ENCODE measurements around the gene AP5S1. TPM values are rescaled to one million over a fixed set of nuclear protein-coding genes. Genes with fewer than 3 reads are reported as not detected.

Gene AP5S1
- total and polyA plus RNA-seq, 9 of the 15 experiments (the other 6 are each of a cell fraction or from before 2014, with no cell fraction given), result 2.6 to 8.8 (median 4.4) TPM

DNA sequence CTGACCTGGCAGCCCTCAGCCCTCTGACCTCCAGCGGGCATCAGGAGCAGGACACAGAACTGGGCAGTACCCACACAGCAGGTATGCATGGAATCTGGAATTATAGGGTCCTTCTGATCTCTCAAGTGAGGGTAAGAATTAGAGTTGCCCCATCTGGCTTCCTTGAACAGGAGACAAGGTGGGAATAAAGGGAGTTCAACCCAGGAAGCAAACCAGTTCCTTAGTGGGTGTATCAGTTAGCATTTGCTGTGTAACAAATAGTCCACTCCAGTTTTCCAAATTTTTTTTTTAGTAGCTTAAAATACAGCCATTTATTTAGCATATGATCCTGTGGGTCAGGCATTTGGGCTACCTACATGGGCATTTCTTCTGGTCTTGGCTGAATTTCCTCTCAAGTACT is 42.0 kb downstream of the AP5S1 start:
- H3K9ac ChIP-seq (ENCODE audit: insufficient read depth in 1 of 2, low read depth in 2 of 2, low read length in 2 of 2), result no peak overlapping the region
- peaks cover 4% of the 10 kb centered on the region; the same call in 1 of the 2 replicates for H3K9me3 ChIP-seq (replicated peaks; ENCODE audit: control insufficient read depth, insufficient read depth, low read depth, low read length)
- intact Hi-C loops (cut with micrococcal nuclease), result no loop called here
- DNase-seq (ENCODE audit: extremely low read depth in 1 of 4, low spot score in 3 of 4) (no peak), FAIRE-seq (no peak), ATAC-seq (no peak)
- H3K4me3 ChIP-seq, result no peak overlapping the region
- ChIA-PET POLR2A (no interaction called here), CTCF (ENCODE audit: low intra/inter-chr PET ratio) (no interaction called here)
- H3K27ac ChIP-seq (ENCODE audit: extremely low read depth, low read depth, low read length), result no peak overlapping the region
- no peaks in the 10 kb centered on the region for H3K79me2 ChIP-seq (ENCODE audit: control insufficient read depth, insufficient read depth, low read length)
- peaks cover 2% of the 10 kb centered on the region for H3K9me1 ChIP-seq (ENCODE audit: control insufficient read depth, insufficient read depth, low read length)
- in situ Hi-C loops (cut with MboI), result no loop called here
- H3K27me3 ChIP-seq (ENCODE audit: control insufficient read depth in 2 of 2, insufficient read depth in 2 of 2, low read length in 2 of 2), result no peaks in the 10 kb centered on the region; a peak in 1 of 5 replicates
- 100% methylated on average over 1 of the region's 1 CpG for WGBS (ENCODE audit: insufficient coverage, low coverage, missing lambda C conversion rate)
- no TSS peak for BruUV-seq (replicated peaks)
- H4K20me1 ChIP-seq (replicated peaks; ENCODE audit: control insufficient read depth, insufficient read depth, low read length), result no peaks in the 10 kb centered on the region
- H3K4me2 ChIP-seq (ENCODE audit: insufficient read depth, low read length), result no peak overlapping the region
- H3K36me3 ChIP-seq (ENCODE audit: control insufficient read depth, insufficient read depth, low read length), result peaks cover 74% of the 10 kb centered on the region
- no peak overlapping the region for H2AFZ ChIP-seq (ENCODE audit: low read depth, low read length)
- H3K4me1 ChIP-seq (replicated peaks in 1 of 2; ENCODE audit: control insufficient read depth in 2 of 2, insufficient read depth in 2 of 2, low read length in 2 of 2), result peaks cover 0 to 3% of the 10 kb centered on the region in 2 experiments; a peak in 1 of 5 replicates
- TF ChIP-seq, protein P1, sequence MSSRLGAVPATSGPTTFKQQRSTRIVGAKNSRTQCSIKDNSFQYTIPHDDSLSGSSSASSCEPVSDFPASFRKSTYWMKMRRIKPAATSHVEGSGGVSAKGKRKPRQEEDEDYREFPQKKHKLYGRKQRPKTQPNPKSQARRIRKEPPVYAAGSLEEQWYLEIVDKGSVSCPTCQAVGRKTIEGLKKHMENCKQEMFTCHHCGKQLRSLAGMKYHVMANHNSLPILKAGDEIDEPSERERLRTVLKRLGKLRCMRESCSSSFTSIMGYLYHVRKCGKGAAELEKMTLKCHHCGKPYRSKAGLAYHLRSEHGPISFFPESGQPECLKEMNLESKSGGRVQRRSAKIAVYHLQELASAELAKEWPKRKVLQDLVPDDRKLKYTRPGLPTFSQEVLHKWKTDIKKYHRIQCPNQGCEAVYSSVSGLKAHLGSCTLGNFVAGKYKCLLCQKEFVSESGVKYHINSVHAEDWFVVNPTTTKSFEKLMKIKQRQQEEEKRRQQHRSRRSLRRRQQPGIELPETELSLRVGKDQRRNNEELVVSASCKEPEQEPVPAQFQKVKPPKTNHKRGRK (tag; IDR thresholded peaks at IDR 0.05), result no peak
- TF ChIP-seq ZNF780A (CRISPR knock-in tag; IDR thresholded peaks at IDR 0.05) (no peak), TRIM28 (IDR thresholded peaks at IDR 0.05) (peak; percentile 16; the same call in 1 of the 2 replicates), XRCC4 (IDR thresholded peaks at IDR 0.05; ENCODE audit: extremely low read depth, insufficient read depth, insufficient read length) (no peak), HEY1 (CRISPR knock-in tag; IDR thresholded peaks at IDR 0.05; ENCODE audit: borderline replicate concordance) (no peak), POLR2G (IDR thresholded peaks at IDR 0.05; ENCODE audit: low read depth, low read length) (no peak), BDP1 (IDR thresholded peaks at IDR 0.05; ENCODE audit: insufficient read depth, insufficient read length) (no peak), SP2 (IDR thresholded peaks at IDR 0.05; ENCODE audit: extremely low read depth, low read depth, low read length, poor library complexity, severe bottlenecking) (no peak), STAG1 (CRISPR knock-in tag; IDR thresholded peaks at IDR 0.05; ENCODE audit: borderline replicate concordance) (no peak), NUFIP1 (IDR thresholded peaks at IDR 0.05; ENCODE audit: partially characterized antibody) (no peak)
- TF ChIP-seq, protein P2, sequence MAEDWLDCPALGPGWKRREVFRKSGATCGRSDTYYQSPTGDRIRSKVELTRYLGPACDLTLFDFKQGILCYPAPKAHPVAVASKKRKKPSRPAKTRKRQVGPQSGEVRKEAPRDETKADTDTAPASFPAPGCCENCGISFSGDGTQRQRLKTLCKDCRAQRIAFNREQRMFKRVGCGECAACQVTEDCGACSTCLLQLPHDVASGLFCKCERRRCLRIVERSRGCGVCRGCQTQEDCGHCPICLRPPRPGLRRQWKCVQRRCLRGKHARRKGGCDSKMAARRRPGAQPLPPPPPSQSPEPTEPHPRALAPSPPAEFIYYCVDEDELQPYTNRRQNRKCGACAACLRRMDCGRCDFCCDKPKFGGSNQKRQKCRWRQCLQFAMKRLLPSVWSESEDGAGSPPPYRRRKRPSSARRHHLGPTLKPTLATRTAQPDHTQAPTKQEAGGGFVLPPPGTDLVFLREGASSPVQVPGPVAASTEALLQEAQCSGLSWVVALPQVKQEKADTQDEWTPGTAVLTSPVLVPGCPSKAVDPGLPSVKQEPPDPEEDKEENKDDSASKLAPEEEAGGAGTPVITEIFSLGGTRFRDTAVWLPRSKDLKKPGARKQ (CRISPR knock-in tag; IDR thresholded peaks at IDR 0.05), result no peak
- TF ChIP-seq, protein P3, sequence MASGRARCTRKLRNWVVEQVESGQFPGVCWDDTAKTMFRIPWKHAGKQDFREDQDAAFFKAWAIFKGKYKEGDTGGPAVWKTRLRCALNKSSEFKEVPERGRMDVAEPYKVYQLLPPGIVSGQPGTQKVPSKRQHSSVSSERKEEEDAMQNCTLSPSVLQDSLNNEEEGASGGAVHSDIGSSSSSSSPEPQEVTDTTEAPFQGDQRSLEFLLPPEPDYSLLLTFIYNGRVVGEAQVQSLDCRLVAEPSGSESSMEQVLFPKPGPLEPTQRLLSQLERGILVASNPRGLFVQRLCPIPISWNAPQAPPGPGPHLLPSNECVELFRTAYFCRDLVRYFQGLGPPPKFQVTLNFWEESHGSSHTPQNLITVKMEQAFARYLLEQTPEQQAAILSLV (tag; IDR thresholded peaks at IDR 0.05), result no peak
- TF ChIP-seq, protein P4, sequence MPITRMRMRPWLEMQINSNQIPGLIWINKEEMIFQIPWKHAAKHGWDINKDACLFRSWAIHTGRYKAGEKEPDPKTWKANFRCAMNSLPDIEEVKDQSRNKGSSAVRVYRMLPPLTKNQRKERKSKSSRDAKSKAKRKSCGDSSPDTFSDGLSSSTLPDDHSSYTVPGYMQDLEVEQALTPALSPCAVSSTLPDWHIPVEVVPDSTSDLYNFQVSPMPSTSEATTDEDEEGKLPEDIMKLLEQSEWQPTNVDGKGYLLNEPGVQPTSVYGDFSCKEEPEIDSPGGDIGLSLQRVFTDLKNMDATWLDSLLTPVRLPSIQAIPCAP (CRISPR knock-in tag; IDR thresholded peaks at IDR 0.05; ENCODE audit: borderline replicate concordance), result no peak
- TF ChIP-seq, protein P5, sequence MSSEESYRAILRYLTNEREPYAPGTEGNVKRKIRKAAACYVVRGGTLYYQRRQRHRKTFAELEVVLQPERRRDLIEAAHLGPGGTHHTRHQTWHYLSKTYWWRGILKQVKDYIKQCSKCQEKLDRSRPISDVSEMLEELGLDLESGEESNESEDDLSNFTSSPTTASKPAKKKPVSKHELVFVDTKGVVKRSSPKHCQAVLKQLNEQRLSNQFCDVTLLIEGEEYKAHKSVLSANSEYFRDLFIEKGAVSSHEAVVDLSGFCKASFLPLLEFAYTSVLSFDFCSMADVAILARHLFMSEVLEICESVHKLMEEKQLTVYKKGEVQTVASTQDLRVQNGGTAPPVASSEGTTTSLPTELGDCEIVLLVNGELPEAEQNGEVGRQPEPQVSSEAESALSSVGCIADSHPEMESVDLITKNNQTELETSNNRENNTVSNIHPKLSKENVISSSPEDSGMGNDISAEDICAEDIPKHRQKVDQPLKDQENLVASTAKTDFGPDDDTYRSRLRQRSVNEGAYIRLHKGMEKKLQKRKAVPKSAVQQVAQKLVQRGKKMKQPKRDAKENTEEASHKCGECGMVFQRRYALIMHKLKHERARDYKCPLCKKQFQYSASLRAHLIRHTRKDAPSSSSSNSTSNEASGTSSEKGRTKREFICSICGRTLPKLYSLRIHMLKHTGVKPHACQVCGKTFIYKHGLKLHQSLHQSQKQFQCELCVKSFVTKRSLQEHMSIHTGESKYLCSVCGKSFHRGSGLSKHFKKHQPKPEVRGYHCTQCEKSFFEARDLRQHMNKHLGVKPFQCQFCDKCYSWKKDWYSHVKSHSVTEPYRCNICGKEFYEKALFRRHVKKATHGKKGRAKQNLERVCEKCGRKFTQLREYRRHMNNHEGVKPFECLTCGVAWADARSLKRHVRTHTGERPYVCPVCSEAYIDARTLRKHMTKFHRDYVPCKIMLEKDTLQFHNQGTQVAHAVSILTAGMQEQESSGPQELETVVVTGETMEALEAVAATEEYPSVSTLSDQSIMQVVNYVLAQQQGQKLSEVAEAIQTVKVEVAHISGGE (CRISPR knock-in tag; IDR thresholded peaks at IDR 0.05), result no peak

Data from K562 (cell line).